Ishikawa (cell line): ENCODE results near the gene CLDND2.

Experiments
- EP300 ChIP-seq: IDR thresholded peaks from 2 replicates; pipeline ENCODE4 v1.6.1; 2012; ENCODE audit warnings: borderline replicate concordance
- NFIC ChIP-seq: IDR thresholded peaks from 2 replicates; pipeline ENCODE4 v1.6.1; 2012
- REST ChIP-seq: IDR thresholded peaks from 2 replicates; pipeline ENCODE4 v1.6.1; 2012; ENCODE audit warnings: low read depth, mild to moderate bottlenecking
- USF1 ChIP-seq: IDR thresholded peaks from 2 replicates; pipeline ENCODE4 v1.6.1; 2012
- YY1 ChIP-seq: IDR thresholded peaks from 2 replicates; pipeline ENCODE4 v1.6.1; 2012; ENCODE audit warnings: low read depth

CLDND2 gene

GRCh38 chr19:51317376-51317775 lies 51.4 kb downstream of the CLDND2 start:
- TF ChIP-seq NFIC (no peak), REST (no peak), YY1 (no peak), USF1 (no peak), EP300 (no peak)
